DOHH2 (cell line): Measurements from ENCODE around the gene UBE2H.

Experiments
- CTCF ChIP-seq: fragments of 200-600 bp; sonication (generic); IDR thresholded peaks from one replicate; pipeline ENCODE4 v1.5.1; 2014; ENCODE audit warnings: antibody characterized with exemption, mild to moderate bottlenecking, low read depth, low read length; ENCODE audit not compliant: poor library complexity, severe bottlenecking
- EZH2phosphoT487 ChIP-seq: fragments of 200-600 bp; sonication (generic); IDR thresholded peaks from 2 replicates; pipeline ENCODE4 v1.6.1; 2017; ENCODE audit warnings: borderline replicate concordance, mild to moderate bottlenecking, antibody characterized with exemption, low read length, moderate library complexity, mixed read lengths

DNA sequence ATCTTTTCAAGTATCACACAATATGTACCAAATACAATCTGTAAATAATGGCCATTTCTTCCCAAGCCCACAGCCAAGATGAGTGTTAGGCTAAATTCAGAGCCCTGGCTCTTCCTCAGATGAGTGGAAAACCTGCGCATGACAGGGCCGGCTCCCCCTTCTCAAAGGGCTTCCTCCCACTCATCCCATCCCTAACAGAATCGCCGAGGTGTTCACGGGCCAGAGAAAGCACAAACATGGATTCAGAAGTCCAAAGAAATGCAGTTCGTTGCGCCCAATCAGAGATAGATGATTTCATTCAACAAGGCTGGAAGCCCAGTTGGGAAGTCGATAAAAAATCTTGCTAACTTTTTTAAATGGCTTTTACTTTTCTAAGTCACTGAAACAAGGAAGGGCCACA, 121.8 kb downstream of the UBE2H start:
- TF ChIP-seq CTCF: no peak
- no peak for TF ChIP-seq EZH2phosphoT487
